Liver (tissue), 9 donors: ENCODE data around the gene MYRF. TPM values are rescaled to one million over a fixed set of nuclear protein-coding genes. Genes with fewer than 3 reads are reported as not detected.

Source experiments
- DNase-seq: peaks from one replicate; pipeline ENCODE4 v3.0.0-alpha.2; 2017; ENCODE audit warnings: low spot score
- H3K27ac ChIP-seq, 2 donors: one replicate each; pipeline ENCODE4 v1.7.0; 2013; ENCODE audit warnings: inconsistent platforms in 2 of 2, low read length in 2 of 2, control low read depth in 1 of 2, low read depth in 1 of 2, mild to moderate bottlenecking in 1 of 2
- H3K27me3 ChIP-seq, 4 donors: one replicate each; pipeline versions ENCODE4 v1.6.1 to v1.7.0; 2013; ENCODE audit warnings: low read length in 3 of 4, inconsistent platforms in 1 of 4, mild to moderate bottlenecking in 1 of 4, moderate library complexity in 1 of 4; ENCODE audit not compliant: control insufficient read depth in 4 of 4, insufficient read depth in 4 of 4
- H3K36me3 ChIP-seq, 4 donors: one replicate each; pipeline versions ENCODE4 v1.6.1 to v1.7.0; 2013; ENCODE audit warnings: low read length in 3 of 4, mild to moderate bottlenecking in 3 of 4, low read depth in 1 of 4, moderate library complexity in 1 of 4; ENCODE audit not compliant: control insufficient read depth in 4 of 4, insufficient read depth in 3 of 4
- H3K4me1 ChIP-seq, 4 donors: one replicate each; pipeline versions ENCODE4 v1.6.1 to v1.7.0; 2013; ENCODE audit warnings: low read length in 3 of 4, mild to moderate bottlenecking in 3 of 4, moderate library complexity in 1 of 4; ENCODE audit not compliant: control insufficient read depth in 4 of 4, insufficient read depth in 4 of 4
- H3K4me3 ChIP-seq, 3 donors: one replicate each; pipeline versions ENCODE4 v1.6.1 to v1.7.0; 2013; ENCODE audit warnings: low read length in 3 of 3, control low read depth in 1 of 3, low read depth in 1 of 3, mild to moderate bottlenecking in 1 of 3
- H3K9ac ChIP-seq, 2 donors: one replicate each; pipeline ENCODE4 v1.7.0; 2013; ENCODE audit warnings: low read length in 2 of 2, mild to moderate bottlenecking in 2 of 2, moderate library complexity in 2 of 2, control low read depth in 1 of 2, low read depth in 1 of 2
- H3K9me3 ChIP-seq, 4 donors: one replicate each; pipeline versions ENCODE4 v1.6.1 to v1.7.0; 2013; ENCODE audit warnings: low read length in 3 of 4; ENCODE audit not compliant: control insufficient read depth in 4 of 4
- ATF3 ChIP-seq: IDR thresholded peaks from 2 replicates; pipeline ENCODE4 v1.6.1; 2016; ENCODE audit warnings: antibody characterized with exemption
- CTCF ChIP-seq: fragments of 150-350 bp; IDR thresholded peaks from 2 replicates; pipeline ENCODE4 v1.5.1; 2017; ENCODE audit warnings: improper control_type of control experiment, low read depth, low read length; ENCODE audit not compliant: missing input control
- EGR1 ChIP-seq, 2 donors: IDR thresholded peaks; 2 replicates each; pipeline ENCODE4 v1.6.1; 2016 to 2018; ENCODE audit warnings: antibody characterized with exemption in 2 of 2, low read depth in 2 of 2
- FOXA1 ChIP-seq: IDR thresholded peaks from 2 replicates; pipeline ENCODE4 v1.6.1; 2016; ENCODE audit warnings: antibody characterized with exemption
- FOXA2 ChIP-seq: IDR thresholded peaks from 2 replicates; pipeline ENCODE4 v1.6.1; 2016; ENCODE audit warnings: antibody characterized with exemption
- GABPA ChIP-seq, 2 donors: IDR thresholded peaks in 1 of 2; conservative IDR thresholded peaks in 1 of 2; 2 replicates each; pipeline ENCODE4 v1.6.1; 2016; ENCODE audit warnings: antibody characterized with exemption in 2 of 2, mild to moderate bottlenecking in 1 of 2, moderate library complexity in 1 of 2
- HNF4A ChIP-seq, 2 donors: conservative IDR thresholded peaks; 2 replicates each; pipeline ENCODE4 v1.6.1; 2016; ENCODE audit warnings: antibody characterized with exemption in 2 of 2, mild to moderate bottlenecking in 2 of 2
- HNF4G ChIP-seq: IDR thresholded peaks from 2 replicates; pipeline ENCODE4 v1.6.1; 2016; ENCODE audit warnings: antibody characterized with exemption
- JUND ChIP-seq, 2 donors: IDR thresholded peaks; 2 replicates each; pipeline ENCODE4 v1.6.1; 2016; ENCODE audit warnings: antibody characterized with exemption in 2 of 2
- MAX ChIP-seq: IDR thresholded peaks from 2 replicates; pipeline ENCODE4 v1.6.1; 2016; ENCODE audit warnings: antibody characterized with exemption
- NR2F2 ChIP-seq: IDR thresholded peaks from 2 replicates; pipeline ENCODE4 v1.6.1; 2016; ENCODE audit warnings: antibody characterized with exemption
- RAD21 ChIP-seq, 2 donors: IDR thresholded peaks; 2 replicates each; pipeline ENCODE4 v1.6.1; 2016; ENCODE audit warnings: antibody characterized with exemption in 2 of 2, mild to moderate bottlenecking in 2 of 2
- REST ChIP-seq: IDR thresholded peaks from 2 replicates; pipeline ENCODE4 v1.6.1; 2016; ENCODE audit warnings: antibody characterized with exemption, mild to moderate bottlenecking
- RXRA ChIP-seq, 2 donors: IDR thresholded peaks; 2 replicates each; pipeline ENCODE4 v1.6.1; 2017 to 2018; ENCODE audit warnings: antibody characterized with exemption in 2 of 2, mild to moderate bottlenecking in 1 of 2
- SP1 ChIP-seq: IDR thresholded peaks from 2 replicates; pipeline ENCODE4 v1.6.1; 2018; ENCODE audit warnings: antibody characterized with exemption, mild to moderate bottlenecking
- TAF1 ChIP-seq: conservative IDR thresholded peaks from 2 replicates; pipeline ENCODE4 v1.6.1; 2016; ENCODE audit warnings: antibody characterized with exemption, mild to moderate bottlenecking
- YY1 ChIP-seq: IDR thresholded peaks from 2 replicates; pipeline ENCODE4 v1.6.1; 2016; ENCODE audit warnings: antibody characterized with exemption, mild to moderate bottlenecking
- ZBTB33 ChIP-seq: IDR thresholded peaks from 2 replicates; pipeline ENCODE4 v1.6.1; 2016; ENCODE audit warnings: antibody characterized with exemption
- WGBS: extraction: QIAGEN DNeasy Blood & Tissue Kit; methylation state at CpG from one replicate; pipeline ENCODE4 v1.1.7; 2013; 5-methylcytosine and 5-hydroxymethylcytosine counted together
- polyA plus RNA-seq, 2 donors: library from polyadenylated mRNA; stranded (reverse) in 1 of 2; unstranded in 1 of 2; fragments of 200-250 nt in 1 of 2; fragments of >200 nt in 1 of 2; fragmentation: Nextera tagmentation in 1 of 2; extraction: Ambion mirVana in 1 of 2; gene quantifications; one replicate each; pipeline versions ENCODE4 v1.2.1 to v1.2.3, GENCODE V29; 2013 to 2015
- total RNA-seq, 2 donors: library from RNA; depleted of rRNA; stranded (reverse); fragments of >200 nt; gene quantifications; one replicate each; pipeline ENCODE4 v1.2.3, GENCODE V29; 2014
- donor health status: healthy.
- donor health status: healthy.
- donor health status: healthy.
- donor health status: healthy.
- donor health status: healthy.

Gene MYRF
- total and polyA plus RNA-seq, 4 donors: 3.5 to 6.5 (median 4.4) TPM

GRCh38 chr11:61814958-61815789 is 62.7 kb downstream of the MYRF start:
- Histone ChIP-seq H3K27me3 (no peaks in the 10 kb centered on the region), H3K27ac (peak overlapping the region; percentile 93 to 95), H3K9me3 (no peaks in the 10 kb centered on the region), H3K4me3 (peak overlapping the region; percentile 48 to 67 (median 48)), H3K36me3 (peaks cover 0 to 17% (median 6%) of the 10 kb centered on the region in 4 donors), H3K4me1 (peaks cover 4 to 24% (median 10%) of the 10 kb centered on the region in 4 donors), H3K9ac (peak overlapping the region; percentile 34 to 67)
- TF ChIP-seq ZBTB33: peak; percentile 27
- no peak for TF ChIP-seq MAX
- peak in 1 of 2 donors; percentile 15 for TF ChIP-seq JUND (IDR thresholded peaks at IDR 0.05)
- peak in 1 of 2 donors; percentile 9 for TF ChIP-seq RAD21 (IDR thresholded peaks at IDR 0.05)
- peak; percentile 80 for TF ChIP-seq SP1
- peak; percentile 9 for TF ChIP-seq FOXA1
- TF ChIP-seq ATF3: no peak
- no peak for TF ChIP-seq HNF4G
- TF ChIP-seq HNF4A (conservative IDR thresholded peaks at IDR 0.05): peak; percentile 39 to 45
- TF ChIP-seq NR2F2: no peak
- TF ChIP-seq REST: peak; percentile 80
- TF ChIP-seq EGR1 (IDR thresholded peaks at IDR 0.05; ENCODE audit: low read depth in 2 of 2): no peak
- TF ChIP-seq RXRA (IDR thresholded peaks at IDR 0.05): peak; percentile 67 to 68
- TF ChIP-seq TAF1: peak; percentile 81
- TF ChIP-seq FOXA2: peak; percentile 4
- TF ChIP-seq GABPA (IDR thresholded peaks at IDR 0.05 in 1 of 2, conservative IDR thresholded peaks at IDR 0.05 in 1 of 2): no peak
- no peak for TF ChIP-seq CTCF
- peak; percentile 89 for TF ChIP-seq YY1
- 2% methylated on average over 66 of the region's 66 CpGs for WGBS
- DNase-seq: peak; percentile 89
